AG04449 (cell line): ENCODE data around the gene GALNT2.

Experiments used
- CTCF ChIA-PET: fragments of 350-600 bp; formaldehyde crosslinking; extraction: SDS; loops from one replicate; lab custom pipeline; 2021; ENCODE audit warnings: antibody characterized with exemption; lab: Yijun Ruan, JAX
- POLR2A ChIA-PET: fragments of 400-600, 350-600 bp; formaldehyde crosslinking; extraction: SDS; loops from one replicate; lab custom pipeline; 2020; ENCODE audit warnings: antibody characterized with exemption, inconsistent platforms; lab: Yijun Ruan, JAX
- DNase-seq: peaks from one replicate; pipeline ENCODE4 v3.0.0-alpha.2; 2010; ENCODE audit warnings: low read depth, low spot score
- H3K4me3 ChIP-seq: 2 replicates; pipeline ENCODE4 v1.5.1; 2011; ENCODE audit warnings: low read depth, mild to moderate bottlenecking, control low read depth, low read length
- TF ChIP-seq, protein P1 (sequence below): IDR thresholded peaks from one replicate; pipeline ENCODE4 v1.5.1; 2011; ENCODE audit warnings: mild to moderate bottlenecking, moderate library complexity, low read length, control low read depth, inconsistent platforms; ENCODE audit not compliant: insufficient read depth; ENCODE audit errors: missing control alignments

The GALNT2 gene

DNA sequence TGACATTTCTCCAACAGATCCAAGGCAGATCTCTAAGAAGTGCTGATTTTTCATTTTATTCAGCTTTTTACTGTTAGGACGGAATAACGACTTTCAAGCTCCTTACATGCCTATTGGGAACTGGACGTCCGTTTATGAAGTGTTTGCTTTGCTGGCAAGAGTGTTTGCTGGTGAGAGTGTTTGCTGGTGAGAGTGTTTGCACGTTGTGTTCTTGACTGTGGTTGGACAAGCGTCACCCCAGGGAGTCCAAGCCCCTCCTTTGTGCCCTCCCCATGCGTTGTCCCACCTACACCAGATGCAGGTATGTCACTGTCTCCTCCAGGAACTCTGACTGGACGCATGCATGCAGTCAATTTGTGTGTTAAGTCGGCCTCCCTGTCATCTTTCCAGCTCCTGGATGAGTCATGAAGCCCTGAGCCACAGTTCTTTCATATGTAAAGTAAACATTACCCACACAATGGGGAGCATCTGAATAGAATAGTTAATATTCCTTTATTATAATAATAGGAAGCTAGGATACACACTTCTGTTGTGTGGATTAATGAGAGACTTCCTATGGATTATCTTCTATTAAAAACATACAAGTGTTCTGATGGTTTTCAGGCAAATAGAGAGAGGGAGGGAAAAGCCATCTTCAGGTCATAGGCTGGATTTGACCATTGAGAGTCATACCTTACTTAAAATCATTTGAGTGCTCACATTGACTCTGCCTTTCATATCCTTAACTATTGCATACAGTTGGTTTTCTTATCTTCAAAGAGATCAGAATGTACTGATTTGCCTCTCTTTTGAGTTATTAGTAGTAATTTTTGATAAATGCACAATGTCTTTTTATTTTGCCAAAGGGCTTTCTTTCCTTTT is 119.2 kb downstream of the GALNT2 start:
- TF ChIP-seq, protein P1, sequence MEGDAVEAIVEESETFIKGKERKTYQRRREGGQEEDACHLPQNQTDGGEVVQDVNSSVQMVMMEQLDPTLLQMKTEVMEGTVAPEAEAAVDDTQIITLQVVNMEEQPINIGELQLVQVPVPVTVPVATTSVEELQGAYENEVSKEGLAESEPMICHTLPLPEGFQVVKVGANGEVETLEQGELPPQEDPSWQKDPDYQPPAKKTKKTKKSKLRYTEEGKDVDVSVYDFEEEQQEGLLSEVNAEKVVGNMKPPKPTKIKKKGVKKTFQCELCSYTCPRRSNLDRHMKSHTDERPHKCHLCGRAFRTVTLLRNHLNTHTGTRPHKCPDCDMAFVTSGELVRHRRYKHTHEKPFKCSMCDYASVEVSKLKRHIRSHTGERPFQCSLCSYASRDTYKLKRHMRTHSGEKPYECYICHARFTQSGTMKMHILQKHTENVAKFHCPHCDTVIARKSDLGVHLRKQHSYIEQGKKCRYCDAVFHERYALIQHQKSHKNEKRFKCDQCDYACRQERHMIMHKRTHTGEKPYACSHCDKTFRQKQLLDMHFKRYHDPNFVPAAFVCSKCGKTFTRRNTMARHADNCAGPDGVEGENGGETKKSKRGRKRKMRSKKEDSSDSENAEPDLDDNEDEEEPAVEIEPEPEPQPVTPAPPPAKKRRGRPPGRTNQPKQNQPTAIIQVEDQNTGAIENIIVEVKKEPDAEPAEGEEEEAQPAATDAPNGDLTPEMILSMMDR: no peak
- no peak overlapping the region for H3K4me3 ChIP-seq
- DNase-seq: peak; percentile 46
- POLR2A ChIA-PET: no interaction called here
- CTCF ChIA-PET: no interaction called here

DNA sequence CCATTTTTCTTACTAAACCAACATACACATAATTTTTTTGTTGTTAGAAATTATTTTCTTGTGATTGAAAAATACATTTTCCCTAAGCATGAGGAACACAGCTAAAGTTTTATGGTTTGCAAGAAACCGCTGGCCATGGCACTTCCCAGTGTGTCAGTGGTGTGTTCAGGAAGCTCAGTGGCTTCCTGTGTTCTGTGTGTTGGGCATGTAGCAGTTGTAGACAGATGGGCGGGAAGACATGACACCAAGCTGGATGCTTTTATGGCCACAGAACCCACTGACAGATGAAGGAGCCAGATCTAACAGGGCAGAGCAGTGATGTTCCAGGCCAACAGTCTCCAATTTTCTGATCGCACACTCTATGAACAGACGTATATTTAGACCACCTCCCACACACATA is 119.8 kb downstream of the GALNT2 start:
- no peak for DNase-seq
- no peak overlapping the region for H3K4me3 ChIP-seq
- TF ChIP-seq, protein P1: no peak
- CTCF ChIA-PET: no interaction called here
- POLR2A ChIA-PET: no interaction called here

DNA sequence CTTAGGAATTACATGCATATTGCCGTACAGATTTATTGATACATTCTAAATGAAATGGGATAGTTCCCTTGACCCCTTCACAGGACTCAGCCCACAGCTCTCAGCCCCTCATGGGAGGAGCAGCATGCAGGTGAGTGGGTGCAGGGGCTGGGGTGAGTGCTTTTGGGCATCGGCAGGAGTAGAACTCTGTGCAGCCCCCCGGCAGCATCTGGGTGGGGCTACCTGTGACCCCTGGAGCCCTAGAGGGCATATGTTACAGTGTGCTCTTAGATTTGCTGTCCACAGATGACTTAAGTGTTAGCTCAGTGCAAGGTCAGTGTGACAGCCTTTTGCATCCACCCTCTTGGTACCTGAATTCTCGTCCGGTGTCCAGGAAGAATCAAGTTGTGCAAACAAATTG is 120.3 kb downstream of the GALNT2 start:
- ChIA-PET CTCF (no interaction called here), POLR2A (no interaction called here)
- no peak for DNase-seq
- no peak overlapping the region for H3K4me3 ChIP-seq
- TF ChIP-seq, protein P1: no peak

DNA sequence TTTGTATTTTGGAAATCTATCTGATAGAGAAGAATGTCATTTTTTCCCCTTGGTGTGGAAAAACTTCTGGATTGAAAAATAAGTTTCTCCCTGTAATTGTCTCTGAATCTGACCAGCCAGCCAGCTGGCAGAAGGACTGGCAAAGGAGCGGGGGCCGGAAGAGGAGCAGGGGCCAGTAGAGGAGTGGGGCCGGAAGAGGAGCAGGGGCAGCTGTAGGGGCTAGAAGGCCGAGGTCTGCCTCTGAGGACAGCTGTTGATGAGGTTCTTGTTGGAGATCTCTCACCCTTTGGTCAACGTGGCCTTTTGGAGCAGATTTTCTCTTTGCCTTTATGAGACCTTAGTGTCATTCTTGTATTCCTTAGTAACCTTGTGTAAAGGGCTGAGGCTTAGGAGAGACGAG is 121.8 kb downstream of the GALNT2 start:
- POLR2A ChIA-PET: no interaction called here
- DNase-seq: no peak
- CTCF ChIA-PET: no interaction called here

DNA sequence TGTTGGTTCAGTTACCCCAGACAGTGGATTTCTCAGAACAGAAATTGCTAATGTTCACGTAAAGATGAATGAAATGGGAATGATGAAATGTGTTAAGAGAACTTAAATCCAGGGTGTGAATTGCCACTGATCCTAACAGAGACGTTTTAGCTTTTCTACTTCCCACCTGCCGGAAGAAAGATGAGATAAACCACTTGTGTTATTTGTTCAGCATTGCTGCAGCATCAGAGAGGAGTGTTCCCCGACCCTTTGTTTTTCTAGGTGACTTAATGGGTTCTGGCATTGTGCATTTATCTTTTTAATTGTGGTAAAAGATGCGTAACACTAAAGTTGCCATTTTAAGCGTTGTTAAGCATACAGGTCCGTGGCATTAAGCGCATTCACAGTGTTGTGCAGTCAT is 122.3 kb downstream of the GALNT2 start:
- TF ChIP-seq, protein P1: no peak
- no peak for DNase-seq
- CTCF ChIA-PET: no interaction called here
- POLR2A ChIA-PET: no interaction called here
- no peak overlapping the region for H3K4me3 ChIP-seq

More for the DNA sequence above, 121.8 kb downstream of the GALNT2 start:
- no peak overlapping the region for H3K4me3 ChIP-seq
- TF ChIP-seq, protein P1: no peak

DNA sequence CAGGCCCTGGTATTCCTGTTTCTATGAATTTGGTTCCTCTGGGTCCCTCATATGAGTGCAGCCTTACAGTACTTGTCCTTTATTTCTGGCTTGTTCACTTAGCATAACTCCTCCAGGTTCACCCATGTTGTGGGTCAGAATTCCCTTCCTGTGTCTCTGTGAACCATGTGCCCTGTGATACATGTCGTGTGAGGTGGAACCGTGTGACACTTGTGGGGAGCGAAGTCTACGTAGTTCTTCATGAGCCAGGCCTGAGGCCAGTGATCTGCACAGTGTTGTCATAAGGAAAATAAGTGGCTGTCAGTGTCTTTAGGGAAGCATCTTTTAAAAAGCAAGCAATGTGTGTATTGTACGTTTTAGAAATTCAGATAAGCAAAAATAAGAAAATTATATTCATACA is 122.8 kb downstream of the GALNT2 start:
- TF ChIP-seq, protein P1: no peak
- no peak for DNase-seq
- CTCF ChIA-PET: no interaction called here
- H3K4me3 ChIP-seq: no peak overlapping the region
- POLR2A ChIA-PET: no interaction called here
